Measurements from ENCODE around the gene HSD11B1. TPM values are rescaled to one million over a fixed set of nuclear protein-coding genes. Genes with fewer than 3 reads are reported as not detected.

Gene HSD11B1
- total and polyA plus RNA-seq, 2 of the 4 experiments (the other 2 are of a cell fraction): 0.41 to 0.72 TPM

DNA sequence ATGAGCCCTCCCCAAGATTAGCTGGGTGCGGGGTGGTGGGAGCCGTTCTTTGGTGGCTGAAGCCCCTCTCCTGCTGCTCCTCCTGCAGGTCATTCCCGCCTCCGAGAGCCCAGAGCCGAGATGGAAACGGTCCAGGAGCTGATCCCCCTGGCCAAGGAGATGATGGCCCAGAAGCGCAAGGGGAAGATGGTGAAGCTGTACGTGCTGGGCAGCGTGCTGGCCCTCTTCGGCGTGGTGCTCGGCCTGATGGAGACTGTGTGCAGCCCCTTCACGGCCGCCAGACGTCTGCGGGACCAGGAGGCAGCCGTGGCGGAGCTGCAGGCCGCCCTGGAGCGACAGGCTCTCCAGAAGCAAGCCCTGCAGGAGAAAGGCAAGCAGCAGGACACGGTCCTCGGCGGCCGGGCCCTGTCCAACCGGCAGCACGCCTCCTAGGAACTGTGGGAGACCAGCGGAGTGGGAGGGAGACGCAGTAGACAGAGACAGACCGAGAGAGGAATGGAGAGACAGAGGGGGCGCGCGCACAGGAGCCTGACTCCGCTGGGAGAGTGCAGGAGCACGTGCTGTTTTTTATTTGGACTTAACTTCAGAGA is 29.0 kb upstream of the HSD11B1 start:
- no peaks in the 10 kb centered on the region for H3K79me1 ChIP-seq (ENCODE audit: low read depth in 1 of 2, low read length in 2 of 2)
- H3K18ac ChIP-seq (ENCODE audit: low read depth, low read length): no peak overlapping the region
- no peak overlapping the region for H3K4ac ChIP-seq (ENCODE audit: low read depth, low read length)
- no peaks in the 10 kb centered on the region for H3K36me3 ChIP-seq (ENCODE audit: control insufficient read depth, insufficient read depth, low read length)
- no peak overlapping the region for H4K8ac ChIP-seq (ENCODE audit: low read depth in 2 of 2, low read length in 2 of 2)
- H3K56ac ChIP-seq (ENCODE audit: extremely low read depth, insufficient read depth, low read length): no peak overlapping the region
- no peak overlapping the region for H2BK15ac ChIP-seq (ENCODE audit: low read depth, low read length)
- no peak overlapping the region for H3K23ac ChIP-seq (ENCODE audit: low read depth, low read length)
- peak overlapping the region; percentile 88 for H2AFZ ChIP-seq (replicated peaks; ENCODE audit: low read length, poor library complexity)
- no peak for TF ChIP-seq BHLHE40 (IDR thresholded peaks at IDR 0.05; ENCODE audit: low read depth, low read length)
- no peak for TF ChIP-seq CHD1 (IDR thresholded peaks at IDR 0.05; ENCODE audit: low read depth, low read length)
- no peak for TF ChIP-seq RFX5 (IDR thresholded peaks at IDR 0.05; ENCODE audit: low read depth, low read length)
- no peak for TF ChIP-seq FOS (IDR thresholded peaks at IDR 0.05; ENCODE audit: low read depth, low read length)
- no peak for TF ChIP-seq MXI1 (IDR thresholded peaks at IDR 0.05; ENCODE audit: borderline replicate concordance, low read depth, low read length)
- no peak for TF ChIP-seq CEBPB (IDR thresholded peaks at IDR 0.05; ENCODE audit: low read depth, low read length)
- no peak for TF ChIP-seq MAFK (IDR thresholded peaks at IDR 0.05; ENCODE audit: low read depth, low read length)
- TF ChIP-seq, protein P1, sequence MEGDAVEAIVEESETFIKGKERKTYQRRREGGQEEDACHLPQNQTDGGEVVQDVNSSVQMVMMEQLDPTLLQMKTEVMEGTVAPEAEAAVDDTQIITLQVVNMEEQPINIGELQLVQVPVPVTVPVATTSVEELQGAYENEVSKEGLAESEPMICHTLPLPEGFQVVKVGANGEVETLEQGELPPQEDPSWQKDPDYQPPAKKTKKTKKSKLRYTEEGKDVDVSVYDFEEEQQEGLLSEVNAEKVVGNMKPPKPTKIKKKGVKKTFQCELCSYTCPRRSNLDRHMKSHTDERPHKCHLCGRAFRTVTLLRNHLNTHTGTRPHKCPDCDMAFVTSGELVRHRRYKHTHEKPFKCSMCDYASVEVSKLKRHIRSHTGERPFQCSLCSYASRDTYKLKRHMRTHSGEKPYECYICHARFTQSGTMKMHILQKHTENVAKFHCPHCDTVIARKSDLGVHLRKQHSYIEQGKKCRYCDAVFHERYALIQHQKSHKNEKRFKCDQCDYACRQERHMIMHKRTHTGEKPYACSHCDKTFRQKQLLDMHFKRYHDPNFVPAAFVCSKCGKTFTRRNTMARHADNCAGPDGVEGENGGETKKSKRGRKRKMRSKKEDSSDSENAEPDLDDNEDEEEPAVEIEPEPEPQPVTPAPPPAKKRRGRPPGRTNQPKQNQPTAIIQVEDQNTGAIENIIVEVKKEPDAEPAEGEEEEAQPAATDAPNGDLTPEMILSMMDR (conservative IDR thresholded peaks at IDR 0.05; ENCODE audit: low read depth, low read length): no peak
- TF ChIP-seq RCOR1 (IDR thresholded peaks at IDR 0.05; ENCODE audit: insufficient replicate concordance, low read length): no peak
- no peak for TF ChIP-seq POLR2A (IDR thresholded peaks at IDR 0.05; ENCODE audit: low read depth, low read length)
- TF ChIP-seq ELK1 (IDR thresholded peaks at IDR 0.05; ENCODE audit: borderline replicate concordance, low read depth, low read length): no peak
- no peak for TF ChIP-seq NFE2L2 (IDR thresholded peaks at IDR 0.05; ENCODE audit: low read depth, low read length)
- TF ChIP-seq RAD21 (IDR thresholded peaks at IDR 0.05; ENCODE audit: low read length): no peak
- no peak for TF ChIP-seq SMC3 (IDR thresholded peaks at IDR 0.05; ENCODE audit: low read depth, low read length)
- TF ChIP-seq MAZ (IDR thresholded peaks at IDR 0.05; ENCODE audit: borderline replicate concordance, low read depth, low read length): no peak
- TF ChIP-seq USF2 (IDR thresholded peaks at IDR 0.05; ENCODE audit: low read depth, low read length): no peak
- dilution Hi-C loops (cut with HindIII; ENCODE audit: low sequenced_read_pairs, unreplicated experiment): no loop called here
- no peak overlapping the region for H2AK5ac ChIP-seq (ENCODE audit: low read depth, low read length)
- H3K9me3 ChIP-seq (ENCODE audit: control insufficient read depth, insufficient read depth, low read length): 0 out of 2 replicates have a peak, but pooled peaks cover 3% of the 10 kb centered on the region
- no peaks in the 10 kb centered on the region for H3K9me1 ChIP-seq (ENCODE audit: insufficient read depth, low read length)
- no peaks in the 10 kb centered on the region for H4K20me1 ChIP-seq (ENCODE audit: insufficient read depth, low read length)
- peaks cover 24% of the 10 kb centered on the region for H3K27me3 ChIP-seq (ENCODE audit: control insufficient read depth, insufficient read depth, low read length)
- no peak overlapping the region for H2BK20ac ChIP-seq (ENCODE audit: low read depth, low read length)
- H3K4me2 ChIP-seq (ENCODE audit: low read depth, low read length): peak overlapping the region; percentile 40
- H2BK120ac ChIP-seq (ENCODE audit: low read depth, low read length): no peak overlapping the region
- BruUV-seq (replicated peaks): no TSS peak
- no peak overlapping the region for H2BK5ac ChIP-seq (ENCODE audit: low read depth, low read length, poor library complexity, severe bottlenecking)
- intact Hi-C loops (cut with micrococcal nuclease): no loop called here
- no peak overlapping the region for H4K91ac ChIP-seq (ENCODE audit: insufficient read depth, low read depth, low read length)
- no peak overlapping the region for H4K5ac ChIP-seq (ENCODE audit: low read depth, low read length)
- H3K4me3 ChIP-seq (ENCODE audit: insufficient read depth, low read depth, low read length): peak overlapping the region; percentile 19
- peak overlapping the region; percentile 9 for H2AK9ac ChIP-seq (replicated peaks; ENCODE audit: low read depth, low read length, poor library complexity)
- DNase-seq (peak; percentile 16), ATAC-seq (ENCODE audit: low read depth) (peak; percentile 77)
- no peak overlapping the region for H3K27ac ChIP-seq (ENCODE audit: insufficient read depth, low read length)
- H3K9ac ChIP-seq (ENCODE audit: low read depth, low read length): peak overlapping the region; percentile 19
- peaks cover 3% of the 10 kb centered on the region; the same call in 1 of the 2 replicates for H3K4me1 ChIP-seq (ENCODE audit: control insufficient read depth, insufficient read depth, low read length)
- H3K14ac ChIP-seq (replicated peaks; ENCODE audit: low read depth, low read length): no peak overlapping the region
- in situ Hi-C loops (cut with MboI; ENCODE audit: low sequenced_read_pairs): no loop called here
- ChIA-PET POLR2A (ENCODE audit: unreplicated experiment) (no interaction called here), CTCF (no interaction called here)
- WGBS, 2 experiments (ENCODE audit: extremely low coverage in 2 of 2, insufficient read length in 1 of 2): 2% methylated on average over 20 of the region's 34 CpGs; no CpG with 5 or more reads in 1 of the 2 experiments

All from IMR-90 (cell line).